ENCODE results near the gene ROBO3. TPM values are rescaled to one million over a fixed set of nuclear protein-coding genes. Genes with fewer than 3 reads are reported as not detected.

The ROBO3 gene
- total RNA-seq, 4 donors from 2014 or later: 10.7 to 19.7 (median 16.7) TPM

GRCh38 chr11:124880958-124881357, 15.7 kb downstream of the ROBO3 start:
- no peak for TF ChIP-seq CTCF (IDR thresholded peaks at IDR 0.05; ENCODE audit: low read depth)

DNA sequence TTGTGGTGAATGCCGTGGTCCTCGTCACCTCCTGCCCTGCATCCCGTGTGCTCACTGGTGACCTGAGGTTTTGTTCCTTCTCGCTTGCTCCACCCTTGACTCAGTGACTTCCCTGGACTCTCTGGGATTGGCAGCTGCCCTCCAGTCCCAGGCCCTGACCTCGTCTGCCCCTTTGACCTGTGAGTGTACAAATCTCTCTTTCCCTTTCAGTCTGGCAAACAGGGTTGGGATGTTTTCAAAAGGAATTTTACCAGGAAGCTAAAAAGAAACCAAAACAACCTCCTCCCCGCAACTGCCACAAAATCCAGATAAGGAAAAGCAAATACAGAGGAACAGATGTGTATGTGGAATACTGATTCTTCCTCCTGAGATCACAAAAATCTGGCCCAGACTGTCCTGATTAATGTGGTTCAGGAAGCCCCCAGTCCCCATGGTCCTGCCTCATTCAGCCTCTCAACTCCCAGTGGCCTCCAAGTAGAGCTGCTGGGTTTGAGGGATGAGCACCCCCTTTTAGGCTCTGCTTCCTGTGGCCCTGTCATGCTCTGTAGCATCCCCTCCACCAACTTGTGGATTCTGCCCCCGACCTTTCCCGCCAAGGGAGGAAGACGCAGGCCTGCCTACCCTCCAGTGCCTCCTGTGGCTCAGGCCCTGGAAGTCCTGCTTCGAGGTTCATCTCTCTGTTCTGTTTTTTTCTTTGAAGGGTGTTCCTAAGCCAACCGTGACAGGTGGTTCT, 17.3 kb downstream of the ROBO3 start:
- TF ChIP-seq CTCF (IDR thresholded peaks at IDR 0.05; ENCODE audit: low read depth): no peak

- no peak for TF ChIP-seq CTCF (IDR thresholded peaks at IDR 0.05; ENCODE audit: low read depth)
These were observed 19.1 kb downstream of the ROBO3 start for GRCh38 chr11:124884340-124884739.

DNA sequence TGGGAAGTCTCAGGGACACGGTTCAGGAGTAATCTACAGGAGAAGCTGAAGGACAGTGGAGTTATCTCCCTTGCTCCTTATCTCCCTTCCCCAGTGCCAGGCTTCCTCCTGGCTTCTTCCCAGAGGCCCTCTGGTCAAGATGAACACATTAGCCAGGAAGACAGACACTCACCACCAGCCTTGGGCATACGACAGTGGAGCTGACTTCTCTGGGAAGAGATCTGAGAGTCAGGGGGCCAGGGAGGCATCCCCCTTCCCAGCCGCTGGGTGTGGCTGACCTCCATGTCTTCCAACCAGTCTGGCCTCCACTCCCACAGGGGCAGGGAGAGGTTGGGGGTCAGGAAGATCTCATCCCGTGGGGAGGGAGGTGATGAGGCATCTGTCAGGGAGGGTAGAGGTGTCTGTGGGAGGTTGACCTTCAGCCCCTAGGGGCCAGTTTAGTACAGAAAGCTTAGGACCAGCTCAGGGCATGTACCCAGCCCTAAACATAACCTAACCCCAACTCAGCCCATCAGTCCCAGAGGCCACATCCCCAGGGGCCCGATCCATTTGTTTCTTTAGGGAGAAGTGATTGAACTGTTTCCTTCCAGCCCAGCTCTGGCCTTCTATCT, 19.7 kb downstream of the ROBO3 start:
- no peak for TF ChIP-seq CTCF (IDR thresholded peaks at IDR 0.05; ENCODE audit: low read depth)

- no peak for TF ChIP-seq CTCF (IDR thresholded peaks at IDR 0.05; ENCODE audit: low read depth)
These were observed 21.2 kb downstream of the ROBO3 start for GRCh38 chr11:124886476-124886875.

- TF ChIP-seq CTCF (IDR thresholded peaks at IDR 0.05; ENCODE audit: low read depth): no peak
These were observed 21.9 kb downstream of the ROBO3 start for GRCh38 chr11:124886978-124887666.

DNA sequence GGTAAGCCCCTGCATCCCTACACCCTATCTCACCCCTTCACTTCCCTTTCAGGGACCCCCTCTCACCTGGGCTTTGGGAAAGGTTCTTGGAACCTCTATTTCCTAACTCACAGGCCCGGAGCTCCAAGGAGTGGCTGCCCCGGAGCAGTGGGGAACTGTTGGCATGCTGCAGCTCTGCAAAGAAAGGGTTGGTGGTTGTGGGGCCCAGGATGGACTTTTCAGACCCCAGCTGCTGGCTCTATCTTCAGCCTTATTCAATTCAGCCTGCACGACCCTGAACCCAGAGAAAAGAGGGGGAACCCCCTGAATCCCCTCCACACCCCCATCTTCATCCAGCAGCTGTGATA, 22.4 kb downstream of the ROBO3 start:
- TF ChIP-seq CTCF (IDR thresholded peaks at IDR 0.05; ENCODE audit: low read depth): no peak

Data from subcutaneous adipose tissue (tissue), 4 donors.